HG02870 (cell line): Measurements from ENCODE around the gene PLD1.

Experiments used
- ATAC-seq: cut with Tn5 transposase; IDR thresholded peaks from one replicate; pipeline ENCODE4 v1.9.1; 2021; ENCODE audit warnings: mild to moderate bottlenecking, moderate library complexity; ENCODE audit not compliant: unreplicated experiment

PLD1 gene

GRCh38 chr3:171801738-171802589 lies 8.3 kb downstream of the PLD1 start:
- no peak for ATAC-seq

GRCh38 chr3:171799501-171799900 lies 10.8 kb downstream of the PLD1 start:
- no peak for ATAC-seq

- ATAC-seq: no peak
These were observed 12.4 kb downstream of the PLD1 start for GRCh38 chr3:171797873-171798272.

GRCh38 chr3:171797265-171797679 lies 13.0 kb downstream of the PLD1 start:
- no peak for ATAC-seq

GRCh38 chr3:171796625-171797264 lies 13.5 kb downstream of the PLD1 start:
- ATAC-seq: no peak

- ATAC-seq: no peak
These were observed 17.8 kb downstream of the PLD1 start for GRCh38 chr3:171792531-171792930.

- no peak for ATAC-seq
These were observed 18.6 kb downstream of the PLD1 start for GRCh38 chr3:171791692-171792076.

GRCh38 chr3:171790898-171791691 lies 19.2 kb downstream of the PLD1 start:
- no peak for ATAC-seq

- no peak for ATAC-seq
These were observed 19.7 kb downstream of the PLD1 start for GRCh38 chr3:171790574-171790897.

- no peak for ATAC-seq
These were observed 20.4 kb downstream of the PLD1 start for GRCh38 chr3:171789759-171790505.

GRCh38 chr3:171788546-171789351 lies 21.5 kb downstream of the PLD1 start:
- no peak for ATAC-seq

GRCh38 chr3:171786997-171787396 lies 23.3 kb downstream of the PLD1 start:
- no peak for ATAC-seq

GRCh38 chr3:171784937-171785336 lies 25.3 kb downstream of the PLD1 start:
- no peak for ATAC-seq

GRCh38 chr3:171784387-171784786 lies 25.9 kb downstream of the PLD1 start:
- ATAC-seq: no peak

- no peak for ATAC-seq
These were observed 26.7 kb downstream of the PLD1 start for GRCh38 chr3:171783626-171784025.

- no peak for ATAC-seq
These were observed 27.2 kb downstream of the PLD1 start for GRCh38 chr3:171783086-171783485.

- ATAC-seq: no peak
These were observed 27.7 kb downstream of the PLD1 start for GRCh38 chr3:171782617-171783016.

- no peak for ATAC-seq
These were observed 28.6 kb downstream of the PLD1 start for GRCh38 chr3:171781711-171782127.

GRCh38 chr3:171778493-171778892 lies 31.8 kb downstream of the PLD1 start:
- ATAC-seq: no peak

- ATAC-seq: no peak
These were observed 32.7 kb downstream of the PLD1 start for GRCh38 chr3:171777596-171777995.
